PC-3 (cell line): Measurements from ENCODE around the gene APCDD1L. TPM values are rescaled to one million over a fixed set of nuclear protein-coding genes. Genes with fewer than 3 reads are reported as not detected.

Experiments used
- ATAC-seq: fragments of 200-7000 bp; cut with Tn5 transposase; 2 replicates; pipeline ENCODE4 v1.9.1; 2020; ENCODE audit warnings: mild to moderate bottlenecking, moderate library complexity
- BruUV-seq: library from RNA; stranded (reverse); fragments of 400-500 nt; replicated peaks from 2 replicates; lab custom pipeline; 2021; lab: Mats Ljungman, UMichigan
- CTCF ChIA-PET: fragments of 300-600 bp; sonication (Branson Sonifier 250); formaldehyde crosslinking; loops from one replicate; lab custom pipeline; 2022; ENCODE audit warnings: antibody characterized with exemption; lab: Charles Lee
- POLR2A ChIA-PET: fragments of 300-600 bp; sonication (Branson Sonifier 250); formaldehyde crosslinking; loops from one replicate; lab custom pipeline; 2022; ENCODE audit warnings: antibody characterized with exemption; ENCODE audit not compliant: unreplicated experiment; lab: Charles Lee
- DNase-seq: peaks from one replicate; pipeline ENCODE4 v3.0.0-alpha.2; 2015
- H2AFZ ChIP-seq: fragments of 300-600 bp; sonication (generic); 2 replicates; pipeline ENCODE4 v1.6.0; 2016; ENCODE audit warnings: antibody characterized with exemption, low read length
- H3F3A ChIP-seq: fragments of 300-600 bp; sonication (generic); one replicate; pipeline ENCODE4 v1.6.0; 2017; ENCODE audit warnings: antibody characterized with exemption, low read length, control low read depth, mild to moderate bottlenecking; ENCODE audit not compliant: unreplicated experiment
- H3K27ac ChIP-seq: fragments of 300-600 bp; sonication (generic); 2 replicates; pipeline ENCODE4 v1.5.1; 2016; ENCODE audit warnings: mild to moderate bottlenecking, low read length
- H3K27me3 ChIP-seq: fragments of 300-600 bp; sonication (generic); 2 replicates; pipeline ENCODE4 v1.6.1; 2016; ENCODE audit warnings: low read length, mixed read lengths
- H3K36me3 ChIP-seq: fragments of 300-600 bp; sonication (generic); 2 replicates; pipeline ENCODE4 v1.6.1; 2016; ENCODE audit warnings: low read depth, mixed run types, low read length, mixed read lengths
- H3K4me1 ChIP-seq: fragments of 300-600 bp; sonication (generic); 2 replicates; pipeline ENCODE4 v1.5.1; 2016; ENCODE audit warnings: low read length; ENCODE audit not compliant: insufficient read depth
- H3K4me2 ChIP-seq: fragments of 300-600 bp; sonication (generic); 2 replicates; pipeline ENCODE4 v1.6.0; 2016; ENCODE audit warnings: low read length
- H3K4me3 ChIP-seq: fragments of 300-600 bp; sonication (generic); 2 replicates; pipeline ENCODE4 v1.5.1; 2016; ENCODE audit warnings: mild to moderate bottlenecking, low read length, mixed read lengths
- H3K79me2 ChIP-seq: fragments of 300-600 bp; sonication (generic); 2 replicates; pipeline ENCODE4 v1.6.1; 2017; ENCODE audit warnings: low read length, mixed read lengths
- H3K9ac ChIP-seq: fragments of 300-600 bp; sonication (generic); 2 replicates; pipeline ENCODE4 v1.6.0; 2016; ENCODE audit warnings: mild to moderate bottlenecking, low read length
- H3K9me2 ChIP-seq: fragments of 300-600 bp; sonication (generic); replicated peaks from 2 replicates; pipeline ENCODE4 v1.6.1; 2016; ENCODE audit warnings: mixed run types, low read length, mixed read lengths
- H3K9me3 ChIP-seq: fragments of 300-600 bp; sonication (generic); 2 replicates; pipeline ENCODE4 v1.6.1; 2016; ENCODE audit warnings: low read length, mixed read lengths
- H4K20me1 ChIP-seq: fragments of 300-600 bp; sonication (generic); 2 replicates; pipeline ENCODE4 v1.6.1; 2016; ENCODE audit warnings: low read length, mixed read lengths
- EZH2 ChIP-seq: fragments of 300-600 bp; sonication (generic); IDR thresholded peaks from one replicate; pipeline ENCODE4 v1.6.1; 2017; ENCODE audit warnings: antibody characterized with exemption, mild to moderate bottlenecking, low read length; ENCODE audit not compliant: unreplicated experiment
- EZH2phosphoT487 ChIP-seq: fragments of 300-600 bp; sonication (generic); IDR thresholded peaks from 2 replicates; pipeline ENCODE4 v1.6.1; 2018; ENCODE audit warnings: mild to moderate bottlenecking, antibody characterized with exemption, low read length, borderline replicate concordance
- intact Hi-C: fragments of 100-400 bp; cut with micrococcal nuclease; formaldehyde crosslinking; loops from 2 replicates; pipeline ENCODE4 v1.9.0; 2023
- total RNA-seq: library from RNA; depleted of rRNA; stranded (reverse); fragments of >200 nt; gene quantifications from 2 replicates; pipeline ENCODE4 v1.2.3, GENCODE V29; 2014
- TF ChIP-seq, protein P1 (sequence below): fragments of 300-600 bp; sonication (generic); conservative IDR thresholded peaks from 2 replicates; pipeline ENCODE4 v1.5.1; 2017; ENCODE audit warnings: antibody characterized with exemption, low read depth, mild to moderate bottlenecking, low read length

APCDD1L gene
- total RNA-seq, 1 experiment from 2014 or later: 2.0 TPM

DNA sequence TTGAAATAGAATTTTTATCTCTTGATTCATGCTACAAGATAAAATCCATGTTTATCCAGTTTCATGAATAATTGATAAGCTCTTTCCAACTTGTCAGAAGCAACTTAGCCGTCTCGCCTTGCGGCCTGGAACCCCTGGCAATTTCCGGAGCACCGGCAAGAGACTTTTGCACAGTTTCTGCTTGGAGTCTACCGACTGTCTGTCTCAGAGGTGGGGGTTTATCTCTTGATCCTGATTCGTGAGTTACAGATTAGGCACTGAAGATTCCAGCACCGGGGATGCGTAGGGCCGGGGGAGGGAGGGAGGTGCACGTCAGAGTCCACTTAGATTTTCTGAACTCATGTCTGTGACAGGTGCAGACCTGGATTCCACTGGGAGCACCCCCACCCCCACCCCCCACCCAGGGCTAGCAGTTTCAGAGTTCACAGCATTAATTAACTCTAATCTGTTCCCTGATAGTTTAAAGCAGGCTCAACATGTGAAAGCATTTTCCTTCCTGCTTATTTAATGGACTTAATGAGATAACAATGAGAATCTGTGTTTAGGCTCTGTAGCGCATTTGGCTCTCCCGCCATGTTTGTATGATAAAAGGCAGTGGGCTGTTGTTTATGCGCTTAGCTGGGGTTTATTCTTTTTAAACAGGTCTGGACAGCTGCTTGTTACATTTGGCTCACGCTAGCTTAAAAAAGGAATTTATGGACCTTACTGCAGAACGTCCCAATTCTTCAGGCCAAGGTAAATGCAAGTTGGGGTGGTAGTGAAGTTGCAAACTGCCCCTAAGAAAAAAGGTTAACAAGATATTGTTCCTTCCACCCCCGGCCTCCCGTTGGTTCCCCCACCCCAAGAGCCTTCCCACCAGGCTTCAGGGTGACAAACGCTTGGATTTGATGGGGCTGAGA lies 8.1 kb upstream of the APCDD1L start:
- Histone ChIP-seq H3K27ac (no peak overlapping the region), H3F3A (no peaks in the 10 kb centered on the region), H3K9ac (no peak overlapping the region), H3K4me1 (peaks cover 14% of the 10 kb centered on the region), H3K79me2 (no peaks in the 10 kb centered on the region), H3K4me2 (no peak overlapping the region), H3K9me3 (peaks cover 13% of the 10 kb centered on the region; the same call in 1 of the 2 replicates), H3K36me3 (peaks cover 17% of the 10 kb centered on the region; the same call in 1 of the 2 replicates), H2AFZ (no peak overlapping the region), H3K4me3 (no peak overlapping the region), H3K27me3 (no peaks in the 10 kb centered on the region), H4K20me1 (no peaks in the 10 kb centered on the region), H3K9me2 (no peaks in the 10 kb centered on the region)
- ATAC-seq (no peak), DNase-seq (no peak)
- ChIA-PET POLR2A (no interaction called here), CTCF (no interaction called here)
- no TSS peak for BruUV-seq
- intact Hi-C loops: no loop called here
- TF ChIP-seq, protein P1, sequence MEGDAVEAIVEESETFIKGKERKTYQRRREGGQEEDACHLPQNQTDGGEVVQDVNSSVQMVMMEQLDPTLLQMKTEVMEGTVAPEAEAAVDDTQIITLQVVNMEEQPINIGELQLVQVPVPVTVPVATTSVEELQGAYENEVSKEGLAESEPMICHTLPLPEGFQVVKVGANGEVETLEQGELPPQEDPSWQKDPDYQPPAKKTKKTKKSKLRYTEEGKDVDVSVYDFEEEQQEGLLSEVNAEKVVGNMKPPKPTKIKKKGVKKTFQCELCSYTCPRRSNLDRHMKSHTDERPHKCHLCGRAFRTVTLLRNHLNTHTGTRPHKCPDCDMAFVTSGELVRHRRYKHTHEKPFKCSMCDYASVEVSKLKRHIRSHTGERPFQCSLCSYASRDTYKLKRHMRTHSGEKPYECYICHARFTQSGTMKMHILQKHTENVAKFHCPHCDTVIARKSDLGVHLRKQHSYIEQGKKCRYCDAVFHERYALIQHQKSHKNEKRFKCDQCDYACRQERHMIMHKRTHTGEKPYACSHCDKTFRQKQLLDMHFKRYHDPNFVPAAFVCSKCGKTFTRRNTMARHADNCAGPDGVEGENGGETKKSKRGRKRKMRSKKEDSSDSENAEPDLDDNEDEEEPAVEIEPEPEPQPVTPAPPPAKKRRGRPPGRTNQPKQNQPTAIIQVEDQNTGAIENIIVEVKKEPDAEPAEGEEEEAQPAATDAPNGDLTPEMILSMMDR: no peak
- no peak for TF ChIP-seq EZH2

DNA sequence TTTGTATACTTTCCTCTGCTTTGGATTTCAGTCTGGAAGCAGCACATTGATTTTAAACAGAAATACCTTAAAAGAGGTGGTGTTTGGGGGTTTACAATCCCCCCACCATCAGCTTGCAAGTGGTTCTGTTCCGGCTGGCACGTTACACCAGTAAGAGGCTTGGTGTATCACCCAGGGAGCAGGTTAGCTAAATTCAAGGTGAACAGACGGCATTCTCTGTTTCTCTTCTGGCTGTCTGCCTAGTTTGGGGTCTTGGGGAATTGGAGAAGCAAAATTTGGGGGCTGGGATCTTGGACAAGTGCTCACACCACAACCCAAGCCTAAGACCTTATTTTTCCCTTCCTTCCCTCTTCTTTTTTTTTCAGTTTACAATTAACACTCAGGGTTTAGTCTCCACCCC lies 7.5 kb upstream of the APCDD1L start:
- H3K4me1 ChIP-seq: peaks cover 14% of the 10 kb centered on the region
- intact Hi-C loops: no loop called here
- ChIA-PET POLR2A (no interaction called here), CTCF (no interaction called here)
- TF ChIP-seq, protein P1: no peak
- no peak for TF ChIP-seq EZH2
- H3K79me2 ChIP-seq: peaks cover 4% of the 10 kb centered on the region; the same call in 1 of the 2 replicates
- no peak overlapping the region for H2AFZ ChIP-seq
- peaks cover 13% of the 10 kb centered on the region; the same call in 1 of the 2 replicates for H3K9me3 ChIP-seq
- H4K20me1 ChIP-seq: no peaks in the 10 kb centered on the region
- no peak overlapping the region for H3K4me3 ChIP-seq
- BruUV-seq: no TSS peak
- H3K4me2 ChIP-seq: no peak overlapping the region
- H3K36me3 ChIP-seq: peaks cover 17% of the 10 kb centered on the region; the same call in 1 of the 2 replicates
- H3K9me2 ChIP-seq: no peaks in the 10 kb centered on the region
- H3K9ac ChIP-seq: no peak overlapping the region
- no peak overlapping the region for H3K27ac ChIP-seq
- no peak for ATAC-seq
- no peaks in the 10 kb centered on the region for H3K27me3 ChIP-seq
- no peaks in the 10 kb centered on the region for H3F3A ChIP-seq
- no peak for DNase-seq

DNA sequence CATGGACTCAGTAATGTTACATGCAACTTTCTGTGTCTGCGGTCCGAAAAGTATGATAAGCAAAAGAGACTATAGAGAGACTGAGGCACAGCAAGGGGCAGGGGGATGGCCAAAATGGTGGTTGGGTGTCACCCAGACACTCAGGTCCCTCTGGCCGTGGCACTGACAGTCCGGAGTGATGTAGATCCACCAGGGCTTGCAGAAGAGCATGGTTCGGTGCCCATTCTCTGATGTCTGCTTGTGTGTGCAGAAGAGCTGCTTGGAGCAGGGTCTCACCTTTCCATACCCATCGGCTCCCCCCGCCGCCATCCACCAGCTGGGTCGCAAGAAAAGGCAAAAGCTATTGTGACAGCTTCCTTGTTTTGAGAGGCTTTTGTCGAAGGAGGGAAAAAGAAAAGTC lies 6.6 kb upstream of the APCDD1L start:
- Histone ChIP-seq H3K27ac (no peak overlapping the region), H3K9me3 (peaks cover 11% of the 10 kb centered on the region; the same call in 1 of the 2 replicates), H3K4me2 (no peak overlapping the region), H3K9ac (no peak overlapping the region), H3K4me3 (no peak overlapping the region), H3K36me3 (peaks cover 17% of the 10 kb centered on the region; the same call in 1 of the 2 replicates), H3K4me1 (peaks cover 20% of the 10 kb centered on the region), H4K20me1 (no peaks in the 10 kb centered on the region), H2AFZ (no peak overlapping the region), H3F3A (no peaks in the 10 kb centered on the region), H3K27me3 (no peaks in the 10 kb centered on the region), H3K79me2 (peaks cover 13% of the 10 kb centered on the region), H3K9me2 (no peaks in the 10 kb centered on the region)
- TF ChIP-seq EZH2 (no peak), EZH2phosphoT487 (no peak)
- TF ChIP-seq, protein P1: no peak
- BruUV-seq: no TSS peak
- no peak for DNase-seq
- ATAC-seq: no peak
- ChIA-PET CTCF (no interaction called here), POLR2A (no interaction called here)
- intact Hi-C loops: no loop called here
